NB4 (cell line): ENCODE measurements around the gene KTN1.

Experiments used
- MYC ChIP-seq: IDR thresholded peaks from 2 replicates; pipeline ENCODE4 v1.6.1; 2011; ENCODE audit warnings: low read depth, low read length
- POLR2A ChIP-seq: IDR thresholded peaks from 2 replicates; pipeline ENCODE4 v1.6.1; 2011; ENCODE audit warnings: mild to moderate bottlenecking; ENCODE audit not compliant: insufficient read length; ENCODE audit errors: extremely low read depth
- TF ChIP-seq, protein P1 (sequence below): IDR thresholded peaks from one replicate; pipeline ENCODE4 v1.5.1; 2012; ENCODE audit warnings: low read depth, low read length
- TF ChIP-seq, protein P2 (sequence below): IDR thresholded peaks from 2 replicates; pipeline ENCODE4 v1.6.1; 2011; ENCODE audit warnings: low read depth, low read length

DNA sequence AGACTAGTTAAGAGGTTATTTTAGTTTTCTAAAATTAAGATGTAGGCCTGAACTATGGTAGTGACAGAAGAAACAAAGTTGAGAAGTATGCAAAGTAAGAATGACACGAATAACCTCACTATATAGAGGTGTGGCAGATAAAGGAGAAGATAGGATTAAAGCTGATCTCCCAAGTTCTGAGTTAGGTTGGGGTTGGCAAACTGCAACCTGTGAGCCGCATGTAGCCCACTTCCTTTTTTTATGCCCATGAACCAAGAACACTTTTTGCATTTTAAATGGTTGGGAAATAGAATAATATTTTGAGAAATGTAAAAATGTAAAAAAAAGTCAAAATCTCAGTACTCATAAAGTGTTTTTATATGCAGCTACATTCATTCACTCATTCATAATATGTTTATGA lies 34.3 kb downstream of the KTN1 start:
- TF ChIP-seq, protein P1, sequence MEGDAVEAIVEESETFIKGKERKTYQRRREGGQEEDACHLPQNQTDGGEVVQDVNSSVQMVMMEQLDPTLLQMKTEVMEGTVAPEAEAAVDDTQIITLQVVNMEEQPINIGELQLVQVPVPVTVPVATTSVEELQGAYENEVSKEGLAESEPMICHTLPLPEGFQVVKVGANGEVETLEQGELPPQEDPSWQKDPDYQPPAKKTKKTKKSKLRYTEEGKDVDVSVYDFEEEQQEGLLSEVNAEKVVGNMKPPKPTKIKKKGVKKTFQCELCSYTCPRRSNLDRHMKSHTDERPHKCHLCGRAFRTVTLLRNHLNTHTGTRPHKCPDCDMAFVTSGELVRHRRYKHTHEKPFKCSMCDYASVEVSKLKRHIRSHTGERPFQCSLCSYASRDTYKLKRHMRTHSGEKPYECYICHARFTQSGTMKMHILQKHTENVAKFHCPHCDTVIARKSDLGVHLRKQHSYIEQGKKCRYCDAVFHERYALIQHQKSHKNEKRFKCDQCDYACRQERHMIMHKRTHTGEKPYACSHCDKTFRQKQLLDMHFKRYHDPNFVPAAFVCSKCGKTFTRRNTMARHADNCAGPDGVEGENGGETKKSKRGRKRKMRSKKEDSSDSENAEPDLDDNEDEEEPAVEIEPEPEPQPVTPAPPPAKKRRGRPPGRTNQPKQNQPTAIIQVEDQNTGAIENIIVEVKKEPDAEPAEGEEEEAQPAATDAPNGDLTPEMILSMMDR: no peak
- TF ChIP-seq POLR2A: no peak
- no peak for TF ChIP-seq MYC
- TF ChIP-seq, protein P2, sequence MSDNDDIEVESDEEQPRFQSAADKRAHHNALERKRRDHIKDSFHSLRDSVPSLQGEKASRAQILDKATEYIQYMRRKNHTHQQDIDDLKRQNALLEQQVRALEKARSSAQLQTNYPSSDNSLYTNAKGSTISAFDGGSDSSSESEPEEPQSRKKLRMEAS: no peak
